GM19452 (cell line): ENCODE data around the gene TMTC1.
"Not testable (repeated sequence)": the region's sequence is repeated elsewhere in the genome, so short reads cannot be mapped to it uniquely, and the experiment has no call there.

Experiments used
- ATAC-seq: cut with Tn5 transposase; IDR thresholded peaks from one replicate; pipeline ENCODE4 v1.9.1; 2021; ENCODE audit not compliant: unreplicated experiment

The TMTC1 gene

GRCh38 chr12:29783773-29784666, at the start of gene TMTC1:
Gene TMTC1, minus strand, starts transcription at chr12:29783942. Its CDS starts 191 bp downstream, at chr12:29783751.
- no peak for ATAC-seq

- no peak for ATAC-seq
Observed at GRCh38 chr12:29831173-29831572, 47.4 kb upstream of the TMTC1 start.

DNA sequence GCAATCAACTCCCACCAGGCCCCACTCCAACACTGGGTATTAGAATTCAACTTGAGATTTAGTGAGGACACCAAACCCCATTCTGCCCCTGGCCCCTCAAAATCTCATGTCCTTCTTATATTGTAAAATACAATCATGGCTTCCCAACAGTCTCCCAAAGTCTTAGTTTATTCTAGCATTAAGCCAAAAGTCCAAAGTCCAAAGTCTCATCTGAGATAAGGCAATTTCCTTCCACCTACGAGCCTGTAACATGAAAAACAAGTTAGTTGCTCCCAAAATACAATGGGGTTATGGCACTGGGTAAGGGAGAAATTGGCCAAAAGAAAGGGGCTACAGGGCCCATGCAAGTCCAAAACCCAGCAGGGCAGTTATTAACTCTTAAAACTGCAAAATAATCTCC, 46.6 kb upstream of the TMTC1 start:
- no peak for ATAC-seq

DNA sequence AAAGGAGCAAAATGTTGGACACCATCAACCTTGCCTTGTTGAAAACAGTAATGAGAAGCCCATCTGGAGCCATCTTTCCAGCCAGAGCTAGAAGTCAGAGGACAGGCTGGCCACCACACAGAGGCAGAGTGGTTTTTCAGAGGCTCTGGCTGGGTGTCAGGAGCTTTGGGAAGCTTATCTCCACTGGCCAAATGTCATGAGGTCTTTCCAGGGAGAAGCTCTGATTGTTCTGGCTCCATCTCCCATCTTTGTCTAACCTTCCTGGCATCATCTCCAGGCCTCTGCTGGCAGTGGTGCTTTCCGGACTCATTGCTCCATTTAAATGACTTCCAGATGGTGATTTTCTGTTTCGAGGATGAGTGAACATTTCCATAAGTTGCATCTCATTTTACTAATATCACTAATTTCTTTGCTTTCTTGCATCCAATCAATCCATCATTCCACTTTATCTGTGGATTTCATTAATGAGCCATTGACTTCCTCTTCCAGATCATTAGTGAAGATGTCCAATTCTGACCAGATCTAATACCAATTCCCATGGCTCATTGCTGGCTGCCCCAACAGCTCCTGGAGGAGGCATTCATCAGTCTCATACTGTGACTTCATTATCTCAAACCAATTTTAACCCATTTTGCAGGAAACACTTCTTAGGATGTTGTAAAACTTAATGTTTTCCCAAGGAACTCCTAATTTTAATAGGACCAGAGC, 35.3 kb upstream of the TMTC1 start:
- no peak for ATAC-seq

DNA sequence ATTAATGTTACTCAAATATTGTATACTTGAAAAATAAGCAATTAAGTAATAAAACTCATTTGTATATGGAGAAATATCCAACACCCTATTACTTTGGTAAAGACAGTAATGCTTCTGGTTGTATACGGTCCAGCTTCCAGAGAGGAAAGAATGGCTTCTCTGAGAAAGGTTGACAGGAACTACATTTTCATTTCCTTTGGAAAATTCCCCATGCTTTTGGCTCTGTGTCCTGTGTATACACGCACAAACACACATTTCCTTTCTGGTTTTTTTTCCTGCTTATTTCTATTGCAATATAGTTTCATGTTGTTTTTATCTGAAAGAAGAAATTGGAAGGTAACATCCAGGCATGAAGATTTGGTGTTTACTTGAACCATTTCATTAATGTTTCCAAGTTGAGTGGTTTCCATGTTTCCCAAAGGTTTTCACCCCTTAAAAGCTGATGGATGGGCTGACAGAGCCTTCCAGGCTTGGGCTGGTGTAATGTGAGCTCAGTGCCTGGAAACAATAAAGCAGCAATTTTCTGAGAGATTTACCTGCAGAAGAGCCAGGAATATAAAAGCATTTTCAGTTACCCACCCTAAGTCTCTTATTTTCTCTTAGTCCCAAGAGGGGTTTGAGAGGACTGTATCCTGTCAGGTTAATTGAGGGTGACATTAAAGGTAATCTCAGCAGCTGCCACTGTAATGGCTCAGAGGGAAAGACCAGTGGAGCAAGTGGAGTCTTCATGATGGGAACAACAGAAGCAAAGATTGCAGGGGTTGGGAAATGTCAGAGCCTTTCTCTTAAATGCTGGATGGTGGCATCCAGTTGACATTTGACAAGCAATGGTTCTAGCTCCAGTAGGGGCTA, 33.4 kb upstream of the TMTC1 start:
- ATAC-seq = no peak

DNA sequence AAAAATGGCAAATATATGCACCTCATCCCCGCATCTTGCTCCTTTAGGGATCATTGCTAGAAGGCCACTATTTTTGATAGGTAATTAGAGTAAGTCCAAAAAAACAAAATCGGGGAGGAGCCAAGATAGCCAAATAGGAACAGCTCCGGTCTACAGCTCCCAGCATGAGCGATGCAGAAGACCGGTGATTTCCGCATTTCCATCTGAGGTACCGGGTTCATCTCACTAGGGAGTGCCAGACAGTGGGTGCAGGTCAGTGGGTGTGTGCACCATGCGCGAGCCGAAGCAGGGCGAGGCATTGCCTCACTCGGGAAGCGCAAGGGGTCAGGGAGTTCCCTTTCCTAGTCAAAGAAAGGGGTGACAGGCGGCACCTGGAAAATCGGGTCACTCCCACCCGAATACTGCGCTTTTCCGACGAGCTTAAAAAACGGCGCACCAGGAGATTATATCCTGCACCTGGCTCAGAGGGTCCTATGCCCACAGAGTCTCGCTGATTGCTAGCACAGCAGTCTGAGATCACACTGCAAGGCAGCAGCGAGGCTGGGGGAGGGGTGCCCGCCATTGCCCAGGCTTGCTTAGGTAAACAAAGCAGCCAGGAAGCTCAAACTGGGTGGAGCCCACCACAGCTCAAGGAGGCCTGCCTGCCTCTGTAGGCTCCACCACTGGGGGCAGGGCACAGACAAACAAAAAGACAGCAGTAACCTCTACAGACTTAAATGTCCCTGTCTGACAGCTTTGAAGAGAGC, 26.0 kb upstream of the TMTC1 start:
- ATAC-seq = not testable (repeated sequence)

GRCh38 chr12:29807129-29807528, 23.4 kb upstream of the TMTC1 start:
- no peak for ATAC-seq

- no peak for ATAC-seq
Observed at GRCh38 chr12:29804019-29804418, 20.3 kb upstream of the TMTC1 start.

DNA sequence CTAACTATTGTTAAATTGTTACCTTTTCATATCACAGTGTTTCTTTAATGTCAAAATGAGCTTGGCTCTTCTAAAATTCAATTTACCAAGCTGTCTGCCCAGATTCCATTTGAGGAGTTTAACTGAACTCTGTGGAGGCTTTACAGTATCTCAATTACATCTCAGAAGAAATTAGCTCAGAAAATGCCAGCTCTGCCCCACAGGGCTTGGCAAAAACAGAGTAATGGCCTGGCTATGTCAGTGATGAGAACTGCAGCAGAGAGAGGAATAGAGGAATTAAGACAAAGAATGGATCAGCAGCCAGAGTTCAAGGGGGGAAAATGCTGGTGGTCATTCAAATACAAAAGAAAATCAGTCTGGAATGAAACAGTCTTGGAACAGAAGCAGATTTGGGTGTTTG, 15.8 kb upstream of the TMTC1 start:
- no peak for ATAC-seq

- ATAC-seq = no peak
Observed at GRCh38 chr12:29797565-29798355, 14.0 kb upstream of the TMTC1 start.

DNA sequence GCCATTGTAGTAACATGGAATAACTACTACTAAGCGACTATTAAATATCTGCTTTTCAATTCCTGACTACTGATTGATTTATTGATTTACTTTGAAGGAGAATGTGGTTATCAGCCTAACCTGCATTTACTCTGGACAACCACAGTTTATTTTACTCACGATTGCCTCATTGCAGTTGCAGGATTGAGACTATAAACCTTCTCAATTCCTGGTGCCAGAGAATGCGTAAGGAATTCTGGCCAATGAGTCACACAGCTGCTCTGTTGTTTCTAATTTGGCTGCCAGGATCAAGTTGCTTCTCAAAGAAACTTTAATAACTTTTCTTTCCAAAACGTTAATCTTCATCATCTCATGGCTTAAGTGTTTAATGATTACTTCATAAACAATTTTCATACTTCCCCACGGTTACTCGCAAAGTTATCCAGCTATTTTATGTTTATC, 13.1 kb upstream of the TMTC1 start:
- no peak for ATAC-seq

DNA sequence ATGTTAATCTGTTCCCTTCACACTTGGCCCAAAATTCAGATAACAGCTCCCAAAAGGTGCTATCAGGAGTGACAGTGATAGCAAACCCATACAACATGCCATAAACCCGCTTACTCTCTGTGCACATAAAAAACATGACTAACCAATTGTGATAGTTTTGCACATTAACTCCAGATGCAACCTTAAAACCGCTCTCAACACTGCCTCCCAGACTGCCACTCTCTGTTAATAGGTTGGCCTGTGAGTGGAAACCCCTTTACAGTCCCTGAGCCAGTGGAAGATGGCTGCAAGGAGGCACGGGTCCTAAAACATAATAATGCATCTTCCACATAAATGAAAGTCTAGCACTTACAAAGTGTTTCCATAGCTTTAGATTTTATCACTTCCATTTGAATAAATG, 12.0 kb upstream of the TMTC1 start:
- no peak for ATAC-seq

GRCh38 chr12:29794862-29795261, 11.1 kb upstream of the TMTC1 start:
- no peak for ATAC-seq

DNA sequence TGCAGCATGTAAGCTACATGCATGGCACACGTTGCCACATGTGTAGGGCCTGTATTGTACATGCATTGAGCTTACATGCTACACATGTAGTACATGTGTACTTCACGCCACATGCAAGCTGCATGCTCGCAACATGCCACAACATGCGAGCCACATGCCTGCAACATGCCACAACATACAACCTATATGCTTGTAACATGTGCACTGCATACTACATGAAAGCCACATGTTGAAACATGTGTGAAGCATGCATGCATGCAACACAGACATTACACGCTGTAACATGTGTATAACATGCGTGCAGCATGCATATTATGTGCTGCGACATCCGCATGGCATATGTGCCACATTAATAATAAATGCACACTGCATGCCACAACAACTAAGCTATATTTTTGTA, 9.1 kb upstream of the TMTC1 start:
- ATAC-seq = no peak

DNA sequence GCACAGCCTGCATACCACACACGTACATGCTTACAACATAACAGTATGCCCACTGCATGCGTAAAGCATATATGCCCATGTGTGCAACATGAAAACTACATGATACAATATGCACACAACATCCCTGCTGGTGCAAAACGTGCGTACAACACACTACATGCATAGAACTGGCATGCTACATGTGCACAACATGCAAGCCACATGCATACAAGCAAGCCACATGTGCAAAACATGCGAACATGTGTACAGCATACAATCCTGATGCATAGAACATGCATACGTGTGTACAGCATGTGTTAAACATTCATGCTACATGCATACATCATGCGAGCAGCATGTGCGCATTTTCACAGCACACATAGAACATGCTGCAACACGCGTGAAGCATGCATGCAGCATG, 8.4 kb upstream of the TMTC1 start:
- no peak for ATAC-seq

- ATAC-seq = peak; percentile 15
Observed at GRCh38 chr12:29782871-29783772, 620 bp downstream of the TMTC1 start.

- ATAC-seq = peak; percentile 61
Observed at GRCh38 chr12:29782285-29782870, 1.4 kb downstream of the TMTC1 start.

GRCh38 chr12:29781705-29782266, 2.0 kb downstream of the TMTC1 start:
- ATAC-seq = peak; percentile 30
